ENCODE data around the gene NFATC2.

Gene NFATC2

GRCh38 chr20:51450984-51451383 is 91.5 kb downstream of the NFATC2 start:
- DNase-seq (ENCODE audit: low spot score) = no peak

DNA sequence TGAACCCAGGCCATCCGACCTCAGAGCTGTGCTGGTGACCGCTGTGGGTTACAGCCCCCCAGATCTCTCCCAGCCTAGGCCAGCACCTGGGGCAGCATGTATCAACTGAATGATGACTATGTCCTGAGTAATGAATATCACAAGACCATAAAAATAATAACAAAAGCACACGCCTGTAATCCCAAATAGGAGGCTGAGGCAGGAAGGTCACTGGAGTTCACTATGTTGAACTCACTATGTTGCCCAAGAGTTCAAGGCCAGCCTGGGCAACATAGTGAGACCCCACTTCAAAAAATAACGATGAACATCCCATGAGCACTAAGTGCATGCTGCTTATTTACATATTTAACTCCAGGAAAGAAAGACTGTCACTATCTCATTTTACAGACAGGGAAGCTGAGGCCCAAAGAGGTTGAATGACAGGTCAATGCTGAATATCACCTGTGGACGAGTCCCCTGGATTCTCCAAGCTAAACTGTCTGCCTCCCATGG is 92.3 kb downstream of the NFATC2 start:
- no peak for DNase-seq (ENCODE audit: low spot score)

DNA sequence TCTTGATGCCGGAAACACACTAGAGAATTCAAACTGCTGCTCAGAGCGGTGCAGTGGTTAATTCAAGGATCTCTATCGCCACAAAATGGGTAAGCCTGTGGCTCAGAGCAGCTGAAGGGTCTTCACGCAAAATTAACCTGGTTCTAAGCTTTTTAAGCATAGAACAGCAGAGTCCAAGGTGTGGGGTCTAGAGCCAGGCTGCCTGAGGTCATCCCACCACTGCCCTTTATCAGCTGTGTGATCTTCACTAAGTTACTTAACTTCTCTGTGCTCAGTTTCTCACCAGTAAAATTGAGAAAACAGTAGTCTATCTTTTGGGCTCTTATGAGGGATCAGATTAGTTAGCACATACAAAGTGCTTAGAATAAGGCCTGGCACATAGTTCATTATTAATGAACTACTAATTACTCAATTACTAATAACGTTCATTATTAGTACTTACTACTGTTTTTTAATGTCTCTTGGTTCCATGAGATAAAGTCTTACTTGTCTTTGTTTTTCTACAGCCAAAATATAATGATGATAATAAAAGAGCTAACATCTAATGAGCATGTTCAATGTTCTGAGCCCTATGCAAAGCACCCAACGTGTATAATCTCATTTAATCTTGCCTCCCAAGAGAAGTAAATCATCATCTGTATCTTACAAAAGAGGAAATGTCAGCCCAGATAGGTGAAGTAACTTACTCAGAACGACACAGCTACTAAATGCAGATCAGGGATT is 92.9 kb downstream of the NFATC2 start:
- no peak for DNase-seq (ENCODE audit: low spot score)

- no peak for DNase-seq (ENCODE audit: low spot score)
Observed at GRCh38 chr20:51447765-51448148, 94.8 kb downstream of the NFATC2 start.

DNA sequence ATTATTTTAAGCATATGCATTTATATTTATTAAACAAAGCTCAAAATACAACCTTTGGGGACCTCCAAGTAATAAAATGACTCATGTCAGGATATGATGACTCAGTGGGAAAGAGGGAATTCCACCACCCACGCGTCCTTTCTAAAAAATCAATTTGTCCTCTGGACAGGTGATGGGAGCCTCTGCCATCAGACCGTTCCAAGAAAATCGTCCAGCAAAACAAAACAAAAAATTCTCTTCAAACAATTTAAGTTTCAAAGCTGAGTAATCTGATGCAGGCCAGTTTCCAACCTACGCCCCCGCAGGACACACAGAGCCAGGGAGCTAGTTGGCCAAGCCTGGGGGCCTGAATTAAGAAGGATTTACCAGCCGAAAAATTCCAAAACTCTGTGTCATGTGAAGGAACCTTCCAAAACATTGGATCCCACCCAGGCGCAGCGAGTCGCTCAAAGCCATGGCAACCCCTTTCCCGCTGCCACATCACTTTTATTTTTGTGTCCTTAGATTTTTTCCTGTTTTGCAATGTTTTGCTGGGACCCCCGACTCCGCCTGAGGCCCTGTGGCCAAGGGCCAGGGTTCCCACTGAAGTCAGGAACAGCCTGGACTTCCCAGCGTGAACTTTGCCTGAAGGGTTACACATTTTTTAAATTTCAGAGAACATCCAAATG is 95.3 kb downstream of the NFATC2 start:
- DNase-seq (ENCODE audit: low spot score) = no peak

GRCh38 chr20:51446656-51447055 is 95.9 kb downstream of the NFATC2 start:
- no peak for DNase-seq (ENCODE audit: low spot score)

DNA sequence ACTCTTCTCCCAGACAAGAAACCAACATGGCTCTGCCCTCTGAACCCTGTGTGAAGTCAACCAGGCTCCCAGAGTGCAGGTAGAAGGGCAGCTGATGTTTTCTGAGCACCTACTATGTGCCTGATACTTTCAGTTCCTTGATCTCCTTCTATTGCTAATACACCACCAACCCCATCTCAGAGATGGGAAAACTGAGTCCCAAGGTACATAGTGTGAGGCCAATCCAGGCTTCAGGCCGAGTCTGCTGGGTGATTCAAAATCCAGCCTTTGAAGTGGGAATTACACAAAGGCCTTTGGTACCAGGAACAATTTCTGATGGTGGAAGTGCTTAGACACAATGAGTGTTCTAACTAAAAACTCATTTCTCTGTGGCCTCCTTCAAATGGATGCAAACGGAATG is 96.3 kb downstream of the NFATC2 start:
- no peak for DNase-seq (ENCODE audit: low spot score)

- no peak for DNase-seq (ENCODE audit: low spot score)
Observed at GRCh38 chr20:51445591-51445990, 96.9 kb downstream of the NFATC2 start.

GRCh38 chr20:51444922-51445438 is 97.5 kb downstream of the NFATC2 start:
- DNase-seq (ENCODE audit: low spot score) = no peak

GRCh38 chr20:51444467-51444866 is 98.1 kb downstream of the NFATC2 start:
- no peak for DNase-seq (ENCODE audit: low spot score)

GRCh38 chr20:51442602-51443001 is 99.9 kb downstream of the NFATC2 start:
- DNase-seq (ENCODE audit: low spot score) = no peak

- DNase-seq (ENCODE audit: low spot score) = no peak
Observed at GRCh38 chr20:51440589-51440988, 101.9 kb downstream of the NFATC2 start.

GRCh38 chr20:51439160-51439689 is 103.3 kb downstream of the NFATC2 start:
- DNase-seq (ENCODE audit: low spot score) = no peak

GRCh38 chr20:51438136-51438535 is 104.4 kb downstream of the NFATC2 start:
- DNase-seq (ENCODE audit: low spot score) = no peak

GRCh38 chr20:51437182-51437924 is 105.2 kb downstream of the NFATC2 start:
- DNase-seq (ENCODE audit: low spot score) = no peak

DNA sequence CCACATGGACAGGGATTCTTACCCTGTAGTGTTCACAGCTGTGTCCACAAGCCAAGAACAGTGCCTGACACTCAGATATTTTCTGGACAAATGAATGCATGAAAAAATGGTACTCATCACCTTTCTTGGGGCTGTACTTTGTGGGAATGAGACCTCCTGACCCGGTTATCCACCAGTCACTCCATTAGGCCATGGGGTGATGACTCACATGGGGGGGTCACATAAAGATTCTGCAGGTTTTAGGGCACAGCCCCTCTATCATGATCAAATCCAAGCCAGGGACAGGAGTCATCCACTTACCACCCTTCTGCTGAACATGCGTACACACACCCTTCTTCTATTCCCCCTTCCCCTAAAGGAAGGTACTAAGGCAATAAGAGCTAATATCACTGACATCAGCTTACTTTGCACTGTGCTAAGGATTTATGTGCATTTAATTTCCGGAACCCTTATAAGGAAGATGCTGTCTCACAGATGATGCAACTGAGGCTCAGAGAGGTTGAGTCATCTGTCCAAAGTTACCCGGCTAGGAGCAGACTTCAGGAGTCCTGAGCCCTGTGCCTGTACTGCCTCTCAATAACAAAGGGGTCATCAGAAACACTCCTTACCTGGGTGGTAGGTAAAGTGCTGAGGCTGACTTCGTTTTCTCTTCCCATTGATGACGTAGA is 107.8 kb downstream of the NFATC2 start:
- no peak for DNase-seq (ENCODE audit: low spot score)

DNA sequence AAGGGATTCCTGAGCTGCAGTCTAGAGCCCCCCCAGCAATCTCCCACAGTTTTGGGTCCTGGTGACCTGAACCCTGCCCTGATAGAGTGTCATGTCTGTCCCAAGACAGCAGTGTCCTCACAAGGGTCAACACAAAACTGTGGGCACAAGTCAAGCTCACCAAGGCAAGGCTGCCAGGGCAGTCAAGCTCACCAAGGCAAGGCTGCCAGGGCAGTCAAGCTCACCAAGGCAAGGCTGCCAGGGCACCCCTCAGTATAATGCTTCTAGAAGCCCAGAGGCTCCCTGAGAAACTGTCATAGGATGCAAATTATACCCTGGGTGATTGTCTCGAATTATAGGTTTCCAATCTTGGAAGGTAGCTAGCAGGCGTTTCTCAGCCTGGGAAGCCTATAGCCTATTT is 108.5 kb downstream of the NFATC2 start:
- DNase-seq (ENCODE audit: low spot score) = no peak

GRCh38 chr20:51432875-51433274 is 109.6 kb downstream of the NFATC2 start:
- DNase-seq (ENCODE audit: low spot score) = no peak

GRCh38 chr20:51432251-51432784 is 110.2 kb downstream of the NFATC2 start:
- DNase-seq (ENCODE audit: low spot score) = no peak

- no peak for DNase-seq (ENCODE audit: low spot score)
Observed at GRCh38 chr20:51431321-51431720, 111.2 kb downstream of the NFATC2 start.

- DNase-seq (ENCODE audit: low spot score) = no peak
Observed at GRCh38 chr20:51430198-51430950, 112.1 kb downstream of the NFATC2 start.

Data from pons (tissue), 1 donor.